K562 (cell line): ENCODE data around the gene MYO18A. TPM values are rescaled to one million over a fixed set of nuclear protein-coding genes. Genes with fewer than 3 reads are reported as not detected.

Source experiments
- ATAC-seq: fragments of 200-7000 bp; cut with Tn5 transposase; 3 replicates; pipeline ENCODE4 v1.9.1; 2020; ENCODE audit warnings: moderate library complexity
- BruUV-seq: library from RNA; stranded (reverse); fragments of 400-500 nt; replicated peaks from 2 replicates; lab custom pipeline; 2021; lab: Mats Ljungman, UMichigan
- CTCF ChIA-PET: fragments of 300-600 bp; formaldehyde crosslinking; extraction: SDS; loops from one replicate; lab custom pipeline; 2021; ENCODE audit warnings: low intra/inter-chr PET ratio; lab: Yijun Ruan, JAX
- POLR2A ChIA-PET: fragments of 300-600, 350-650 bp; sonication (Branson Sonifier 250); formaldehyde crosslinking; extraction: SDS; loops from one replicate; lab custom pipeline; 2021; ENCODE audit warnings: antibody characterized with exemption, inconsistent platforms; lab: Yijun Ruan, JAX
- DNase-seq, 4 experiments: peaks; one replicate each; pipeline versions ENCODE4 v3.0.0 to v3.0.0-alpha.2; 2011 to 2018; ENCODE audit warnings: low spot score in 3 of 4, mixed read lengths in 3 of 4; ENCODE audit errors: extremely low read depth in 1 of 4
- FAIRE-seq: peaks from 2 replicates; lab custom pipeline; 2011; peaks lifted over from hg19 to GRCh38; lab: Jason Lieb, UNC
- H2AFZ ChIP-seq: 2 replicates; pipeline ENCODE4 v1.6.0; 2011; ENCODE audit warnings: low read depth, low read length, control low read depth, inconsistent platforms
- H3K27ac ChIP-seq: fragments of 200-600 bp; 3 replicates; pipeline ENCODE4 v1.8.0; 2011; ENCODE audit warnings: low read depth, mild to moderate bottlenecking, control low read depth, inconsistent platforms, low read length, moderate library complexity, mixed read lengths; ENCODE audit errors: extremely low read depth
- H3K27me3 ChIP-seq, 2 experiments: fragments of 300-600 bp in 1 of 2; 2 replicates in 1 of 2; 3 replicates in 1 of 2; pipeline versions ENCODE4 v1.6.0 to v1.8.0; 2011; ENCODE audit warnings: inconsistent platforms in 2 of 2, low read length in 2 of 2, mild to moderate bottlenecking in 1 of 2, mixed read lengths in 1 of 2, moderate library complexity in 1 of 2; ENCODE audit not compliant: control insufficient read depth in 2 of 2, insufficient read depth in 2 of 2
- H3K36me3 ChIP-seq: fragments of 300-600 bp; 3 replicates; pipeline ENCODE4 v1.8.0; 2011; ENCODE audit warnings: mild to moderate bottlenecking, low read length, inconsistent platforms; ENCODE audit not compliant: control insufficient read depth, insufficient read depth
- H3K4me1 ChIP-seq, 2 experiments: fragments of 200-600 bp in 1 of 2; replicated peaks in 1 of 2; 2 replicates in 1 of 2; 3 replicates in 1 of 2; pipeline versions ENCODE4 v1.5.1 to v1.8.0; 2011; ENCODE audit warnings: inconsistent platforms in 2 of 2, low read length in 2 of 2, mild to moderate bottlenecking in 1 of 2, mixed read lengths in 1 of 2, moderate library complexity in 1 of 2; ENCODE audit not compliant: control insufficient read depth in 2 of 2, insufficient read depth in 2 of 2
- H3K4me2 ChIP-seq: 2 replicates; pipeline ENCODE4 v1.6.1; 2011; ENCODE audit warnings: low read length, control low read depth, inconsistent platforms, mixed read lengths; ENCODE audit not compliant: insufficient read depth
- H3K4me3 ChIP-seq: fragments of 200-600 bp; sonication (generic), shearing (Covaris generic); 2 replicates; pipeline ENCODE4 v1.5.1; 2016; ENCODE audit warnings: control low read depth, inconsistent platforms
- H3K79me2 ChIP-seq: fragments of 200-600 bp; 3 replicates; pipeline ENCODE4 v1.8.0; 2011; ENCODE audit warnings: low read length, inconsistent platforms; ENCODE audit not compliant: control insufficient read depth, insufficient read depth
- H3K9ac ChIP-seq, 2 experiments: 2 replicates each; pipeline versions ENCODE4 v1.6.0 to v1.6.1; 2011; ENCODE audit warnings: low read depth in 2 of 2, low read length in 2 of 2, control low read depth in 1 of 2, inconsistent platforms in 1 of 2, mild to moderate bottlenecking in 1 of 2, mixed read lengths in 1 of 2; ENCODE audit not compliant: insufficient read depth in 1 of 2
- H3K9me1 ChIP-seq: one replicate; pipeline ENCODE4 v1.6.0; 2011; ENCODE audit warnings: inconsistent platforms, mild to moderate bottlenecking, low read length, moderate library complexity; ENCODE audit not compliant: control insufficient read depth, insufficient read depth
- H3K9me3 ChIP-seq: replicated peaks from 2 replicates; pipeline ENCODE4 v1.5.1; 2011; ENCODE audit warnings: low read depth, low read length, inconsistent platforms; ENCODE audit not compliant: control insufficient read depth, insufficient read depth
- H4K20me1 ChIP-seq: replicated peaks from 2 replicates; pipeline ENCODE4 v1.6.1; 2011; ENCODE audit warnings: low read length, inconsistent platforms, mixed read lengths; ENCODE audit not compliant: control insufficient read depth, insufficient read depth
- ADNP ChIP-seq: fragments of 200-800 bp; sonication (Bioruptor generic); IDR thresholded peaks from 2 replicates; pipeline ENCODE4 v1.6.1; 2016; ENCODE audit warnings: missing genetic modification characterization, missing compliant biosample characterization
- BCL6 ChIP-seq: fragments of 250-450 bp; sonication (Bioruptor Pico); IDR thresholded peaks from 2 replicates; pipeline ENCODE4 v1.4.0; 2020
- GTF2E2 ChIP-seq: fragments of 200-800 bp; sonication (Bioruptor generic); IDR thresholded peaks from 2 replicates; pipeline ENCODE4 v1.6.1; 2016; ENCODE audit warnings: missing genetic modification characterization, missing compliant biosample characterization
- HMG20B ChIP-seq: fragments of 250-450 bp; sonication (Bioruptor Pico); IDR thresholded peaks from 2 replicates; pipeline ENCODE4 v1.5.0; 2021; ENCODE audit warnings: mild to moderate bottlenecking
- KDM4B ChIP-seq, 2 experiments: fragments of 450-650 bp in 1 of 2; sonication (generic) in 1 of 2; IDR thresholded peaks; 2 replicates each; pipeline ENCODE4 v1.6.1; 2016 to 2017; ENCODE audit warnings: borderline replicate concordance in 2 of 2, antibody characterized with exemption in 1 of 2, low read depth in 1 of 2, mild to moderate bottlenecking in 1 of 2
- MCM7 ChIP-seq, 2 experiments: fragments of 450-650 bp; IDR thresholded peaks; 2 replicates each; pipeline ENCODE4 v1.6.1; 2016 to 2018
- NFE2L1 ChIP-seq: fragments of 450-650 bp; IDR thresholded peaks from 2 replicates; pipeline ENCODE4 v1.6.1; 2016; ENCODE audit warnings: missing genetic modification characterization, low read depth, mild to moderate bottlenecking, missing compliant biosample characterization, moderate library complexity, borderline replicate concordance
- OTX1 ChIP-seq: fragments of 450-650 bp; formaldehyde crosslinking; IDR thresholded peaks from 2 replicates; pipeline ENCODE4 v1.4.0; 2022; ENCODE audit warnings: mild to moderate bottlenecking
- RB1 ChIP-seq: fragments of 450-650 bp; IDR thresholded peaks from 2 replicates; pipeline ENCODE4 v1.6.1; 2017; ENCODE audit warnings: low read depth, mild to moderate bottlenecking
- RBM22 ChIP-seq: fragments of 200-400 bp; formaldehyde crosslinking; IDR thresholded peaks from 2 replicates; pipeline ENCODE4 v1.6.1; 2018; ENCODE audit warnings: low read length, low read depth; ENCODE audit not compliant: poor library complexity, severe bottlenecking
- SOX6 ChIP-seq: fragments of 450-650 bp; IDR thresholded peaks from 2 replicates; pipeline ENCODE4 v1.6.1; 2014; ENCODE audit warnings: mild to moderate bottlenecking
- SREBF1 ChIP-seq: fragments of 150-350 bp; IDR thresholded peaks from 2 replicates; pipeline ENCODE4 v1.6.1; 2014; ENCODE audit warnings: antibody characterized with exemption, low read depth, low read length, borderline replicate concordance
- TCF7 ChIP-seq: sonication (generic); IDR thresholded peaks from 2 replicates; pipeline ENCODE4 v1.6.1; 2016; ENCODE audit warnings: antibody characterized with exemption, borderline replicate concordance
- ZFPM2 ChIP-seq: fragments of 250-450 bp; sonication (Bioruptor Pico); IDR thresholded peaks from 2 replicates; pipeline ENCODE4 v1.5.1; 2022; ENCODE audit warnings: mild to moderate bottlenecking
- ZNF589 ChIP-seq: fragments of 200-800 bp; sonication (Bioruptor generic); IDR thresholded peaks from 2 replicates; pipeline ENCODE4 v1.6.1; 2016; ENCODE audit warnings: low read depth, missing genetic modification characterization, missing compliant biosample characterization
- WGBS: fragments of 100-300 bp; shearing (Covaris generic); methylation state at CpG from one replicate; pipeline ENCODE4 v1.1.6; 2016; ENCODE audit warnings: low coverage, mixed read lengths; ENCODE audit not compliant: insufficient coverage; ENCODE audit errors: missing lambda C conversion rate; 5-methylcytosine and 5-hydroxymethylcytosine counted together
- in situ Hi-C: fragments of 300-500 bp; cut with MboI; formaldehyde crosslinking; loops from 4 replicates; pipeline ENCODE4 v1.15.0; 2018; ENCODE audit warnings: inconsistent platforms, mixed read lengths
- intact Hi-C: fragments of 100-400 bp; cut with micrococcal nuclease; formaldehyde crosslinking; loops from 2 replicates; pipeline ENCODE4 v1.14.2; 2022
- polyA plus RNA-seq, 8 experiments: library from polyadenylated mRNA; depleted of rRNA in 4 of 8; stranded (reverse) in 5 of 8; unstranded in 3 of 8; fragments of >200 nt; fragmentation: Nextera tagmentation in 2 of 8; fragmentation: Illumina TruSeq in 1 of 8; extraction: Ambion mirVana in 2 of 8; extraction: Trizol in 1 of 8; gene quantifications; 2 replicates each; pipeline versions ENCODE4 v1.2.1 to v1.2.3, GENCODE V29; 2011 to 2014; ENCODE audit warnings: inconsistent platforms in 1 of 8, missing spikeins in 1 of 8
- total RNA-seq, 7 experiments: library from RNA; depleted of rRNA in 6 of 7; stranded (reverse); fragments of >200 nt in 6 of 7; fragmentation: Illumina TruSeq in 2 of 7; extraction: Trizol in 2 of 7; gene quantifications; 2 replicates each; pipeline versions ENCODE4 v1.2.1 to v1.2.3, GENCODE V29; 2011 to 2021; ENCODE audit warnings: low replicate concordance in 1 of 7
- TF ChIP-seq, protein P1 (sequence below): fragments of 450-650 bp; formaldehyde crosslinking; IDR thresholded peaks from 2 replicates; pipeline ENCODE4 v1.4.0; 2022; ENCODE audit warnings: missing genetic modification characterization
- TF ChIP-seq, protein P2 (sequence below): sonication (generic); formaldehyde crosslinking; IDR thresholded peaks from 2 replicates; pipeline ENCODE4 v1.8.1; 2022; ENCODE audit warnings: missing genetic modification reagents

The MYO18A gene
- total and polyA plus RNA-seq, 9 of the 15 experiments (the other 6 are each of a cell fraction or from before 2014, with no cell fraction given) = 2.5 to 65.4 (median 17.1) TPM

DNA sequence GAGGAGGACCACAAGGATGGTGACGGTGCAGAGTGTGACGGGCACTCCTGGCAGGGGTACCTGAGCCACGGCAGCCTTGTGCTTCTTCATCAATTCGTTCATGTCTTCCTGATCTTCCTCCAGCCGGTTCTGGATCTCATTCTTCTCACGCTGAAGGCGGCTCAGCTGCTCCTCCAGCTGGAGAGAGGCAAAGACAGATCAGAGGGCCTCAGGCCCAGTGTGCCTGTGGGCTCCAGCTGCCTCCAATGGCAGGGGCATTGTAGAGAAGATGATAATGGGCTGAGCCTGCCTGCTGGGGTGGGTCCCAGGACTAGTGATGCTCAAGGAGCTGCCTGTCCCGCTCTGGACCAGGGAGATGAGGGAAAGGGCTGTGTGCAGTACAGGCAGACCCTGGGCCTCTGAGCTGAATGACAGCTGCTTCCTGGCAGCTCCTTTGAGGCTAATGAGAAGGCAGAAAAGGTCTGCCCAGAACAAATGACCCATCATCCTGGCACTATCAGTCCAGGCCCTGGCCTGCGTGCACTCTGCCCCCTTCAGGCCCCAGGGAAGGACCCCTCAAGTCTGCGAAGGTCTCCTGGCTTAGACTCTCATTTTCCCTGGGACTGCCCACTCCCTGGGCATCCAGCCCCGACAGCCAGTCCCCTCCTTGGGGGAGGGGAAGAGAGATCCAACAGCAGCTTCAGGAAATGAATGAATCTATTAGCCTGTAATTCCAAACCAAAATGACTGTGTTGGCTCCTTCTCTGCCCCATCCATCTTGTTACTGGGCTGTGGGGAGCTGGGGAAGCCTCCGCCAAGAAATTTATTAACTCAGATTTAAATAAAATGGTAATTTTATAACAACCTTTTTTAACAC is 89.2 kb downstream of the MYO18A start:
- Histone ChIP-seq H3K4me2 (no peak overlapping the region), H2AFZ (no peak overlapping the region), H3K27me3 (no peaks in the 10 kb centered on the region), H3K79me2 (no peaks in the 10 kb centered on the region), H3K36me3 (peaks cover 91% of the 10 kb centered on the region), H4K20me1 (no peaks in the 10 kb centered on the region), H3K4me1 (peaks cover 0 to 8% of the 10 kb centered on the region in 2 experiments; a peak in 2 of 5 replicates), H3K9ac (0 out of 4 replicates have a peak overlapping the region, but pooled peaks of 1 of the 2 experiments have one; percentile 17), H3K9me3 (no peaks in the 10 kb centered on the region), H3K9me1 (peaks cover 2% of the 10 kb centered on the region), H3K27ac (no peak overlapping the region), H3K4me3 (no peak overlapping the region)
- intact Hi-C loops (no loop called here), in situ Hi-C loops (no loop called here)
- POLR2A ChIA-PET = interaction anchor here (0.6 to 2.5 kb wide), 8 partner anchors 11 to 407 kb away, joined by 3 to 11 read pairs (median 4); no protein-coding TSS in a partner anchor
- ATAC-seq (no peak), FAIRE-seq (no peak), DNase-seq (no peak)
- CTCF ChIA-PET = no interaction called here
- BruUV-seq = no TSS peak
- 75% methylated on average over 12 of the region's 12 CpGs for WGBS
- TF ChIP-seq NFE2L1 (no peak), RB1 (no peak), TCF7 (no peak), KDM4B (IDR thresholded peaks at IDR 0.05; ENCODE audit: borderline replicate concordance in 2 of 2, low read depth in 1 of 2) (no peak), RBM22 (no peak), BCL6 (no peak), SOX6 (no peak), SREBF1 (no peak), GTF2E2 (tag) (no peak), HMG20B (CRISPR knock-in tag) (no peak), ADNP (tag) (no peak), ZFPM2 (CRISPR knock-in tag) (no peak), MCM7 (IDR thresholded peaks at IDR 0.05) (no peak), ZNF589 (CRISPR knock-in tag) (no peak), OTX1 (CRISPR knock-in tag) (no peak)
- TF ChIP-seq, protein P1, sequence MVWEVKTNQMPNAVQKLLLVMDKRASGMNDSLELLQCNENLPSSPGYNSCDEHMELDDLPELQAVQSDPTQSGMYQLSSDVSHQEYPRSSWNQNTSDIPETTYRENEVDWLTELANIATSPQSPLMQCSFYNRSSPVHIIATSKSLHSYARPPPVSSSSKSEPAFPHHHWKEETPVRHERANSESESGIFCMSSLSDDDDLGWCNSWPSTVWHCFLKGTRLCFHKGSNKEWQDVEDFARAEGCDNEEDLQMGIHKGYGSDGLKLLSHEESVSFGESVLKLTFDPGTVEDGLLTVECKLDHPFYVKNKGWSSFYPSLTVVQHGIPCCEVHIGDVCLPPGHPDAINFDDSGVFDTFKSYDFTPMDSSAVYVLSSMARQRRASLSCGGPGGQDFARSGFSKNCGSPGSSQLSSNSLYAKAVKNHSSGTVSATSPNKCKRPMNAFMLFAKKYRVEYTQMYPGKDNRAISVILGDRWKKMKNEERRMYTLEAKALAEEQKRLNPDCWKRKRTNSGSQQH (CRISPR knock-in tag) = no peak
- TF ChIP-seq, protein P2, sequence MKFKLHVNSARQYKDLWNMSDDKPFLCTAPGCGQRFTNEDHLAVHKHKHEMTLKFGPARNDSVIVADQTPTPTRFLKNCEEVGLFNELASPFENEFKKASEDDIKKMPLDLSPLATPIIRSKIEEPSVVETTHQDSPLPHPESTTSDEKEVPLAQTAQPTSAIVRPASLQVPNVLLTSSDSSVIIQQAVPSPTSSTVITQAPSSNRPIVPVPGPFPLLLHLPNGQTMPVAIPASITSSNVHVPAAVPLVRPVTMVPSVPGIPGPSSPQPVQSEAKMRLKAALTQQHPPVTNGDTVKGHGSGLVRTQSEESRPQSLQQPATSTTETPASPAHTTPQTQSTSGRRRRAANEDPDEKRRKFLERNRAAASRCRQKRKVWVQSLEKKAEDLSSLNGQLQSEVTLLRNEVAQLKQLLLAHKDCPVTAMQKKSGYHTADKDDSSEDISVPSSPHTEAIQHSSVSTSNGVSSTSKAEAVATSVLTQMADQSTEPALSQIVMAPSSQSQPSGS (CRISPR knock-in tag) = no peak
